Measurements from ENCODE around the gene TBC1D5.

Gene TBC1D5

GRCh38 chr3:17122758-17123157 lies 619.7 kb downstream of the TBC1D5 start:
- no peak for DNase-seq

- DNase-seq = no peak
Measured at GRCh38 chr3:17121336-17121735, 621.1 kb downstream of the TBC1D5 start.

GRCh38 chr3:17120115-17120514 lies 622.3 kb downstream of the TBC1D5 start:
- DNase-seq = no peak

GRCh38 chr3:17119201-17120072 lies 623.0 kb downstream of the TBC1D5 start:
- DNase-seq = no peak

GRCh38 chr3:17118771-17119170 lies 623.7 kb downstream of the TBC1D5 start:
- no peak for DNase-seq

GRCh38 chr3:17116007-17116600 lies 626.3 kb downstream of the TBC1D5 start:
- DNase-seq = no peak

- no peak for DNase-seq
Measured at GRCh38 chr3:17115186-17115585, 627.2 kb downstream of the TBC1D5 start.

- no peak for DNase-seq
Measured at GRCh38 chr3:17111586-17111985, 630.8 kb downstream of the TBC1D5 start.

- no peak for DNase-seq
Measured at GRCh38 chr3:17110660-17111396, 631.6 kb downstream of the TBC1D5 start.
